Endodermal cell (in vitro differentiated cells): ENCODE data around the gene GPR107. TPM values are rescaled to one million over a fixed set of nuclear protein-coding genes. Genes with fewer than 3 reads are reported as not detected.

Experiments
- DNase-seq: peaks from one replicate; pipeline ENCODE4 v3.0.0-alpha.2; 2017
- H3K27ac ChIP-seq: 2 replicates; pipeline ENCODE4 v1.5.1; 2013; ENCODE audit warnings: mild to moderate bottlenecking, low read depth, low read length, moderate library complexity
- H3K27me3 ChIP-seq: 2 replicates; pipeline ENCODE4 v1.6.1; 2013; ENCODE audit warnings: mild to moderate bottlenecking, low read length, moderate library complexity; ENCODE audit not compliant: insufficient read depth, control insufficient read depth, poor library complexity, severe bottlenecking
- H3K36me3 ChIP-seq: 2 replicates; pipeline ENCODE4 v1.7.0; 2013; ENCODE audit warnings: mild to moderate bottlenecking, low read length, moderate library complexity; ENCODE audit not compliant: control insufficient read depth, insufficient read depth
- H3K4me1 ChIP-seq: one replicate; pipeline ENCODE4 v1.7.0; 2013; ENCODE audit warnings: low read length; ENCODE audit not compliant: control insufficient read depth, insufficient read depth
- H3K4me3 ChIP-seq: 2 replicates; pipeline ENCODE4 v1.5.1; 2013; ENCODE audit warnings: mild to moderate bottlenecking, low read length, moderate library complexity
- H3K9ac ChIP-seq: 2 replicates; pipeline ENCODE4 v1.6.1; 2013; ENCODE audit warnings: mild to moderate bottlenecking, low read length, moderate library complexity; ENCODE audit not compliant: poor library complexity, severe bottlenecking; ENCODE audit errors: extremely low read depth
- H3K9me3 ChIP-seq: 2 replicates; pipeline ENCODE4 v1.6.1; 2013; ENCODE audit warnings: mild to moderate bottlenecking, low read length, moderate library complexity; ENCODE audit not compliant: control insufficient read depth
- H3K27ac Mint-ChIP-seq: 2 replicates; pipeline ENCODE4 v1.8.0; 2020; ENCODE audit warnings: mixed read lengths
- H3K27me3 Mint-ChIP-seq: 2 replicates; pipeline ENCODE4 v1.8.0; 2021; ENCODE audit warnings: mild to moderate bottlenecking, mixed read lengths; ENCODE audit not compliant: insufficient read depth
- H3K36me3 Mint-ChIP-seq: 2 replicates; pipeline ENCODE4 v1.8.0; 2020; ENCODE audit warnings: low read depth, mixed read lengths
- H3K4me1 Mint-ChIP-seq: 2 replicates; pipeline ENCODE4 v1.8.0; 2020; ENCODE audit warnings: mixed read lengths
- H3K4me3 Mint-ChIP-seq: 2 replicates; pipeline ENCODE4 v1.8.0; 2020; ENCODE audit warnings: mild to moderate bottlenecking, moderate library complexity, mixed read lengths
- H3K9me3 Mint-ChIP-seq: 2 replicates; pipeline ENCODE4 v1.8.0; 2020; ENCODE audit warnings: mild to moderate bottlenecking, mixed read lengths
- WGBS, 2 experiments: methylation state at CpG; one replicate each; pipeline versions ENCODE4 v1.1.5 to v1.1.7; 2013; ENCODE audit warnings: missing lambda C conversion rate in 2 of 2, mixed read lengths in 1 of 2; ENCODE audit not compliant: insufficient coverage in 1 of 2, insufficient read length in 1 of 2; 5-methylcytosine and 5-hydroxymethylcytosine counted together
- total RNA-seq, 2 donors: library from RNA; stranded (reverse); fragmentation: NEBNext Ultra II Directional in 1 of 2; extraction: Animal tissue kit (Norgen Biotek cat#: 25700) in 1 of 2; gene quantifications; 2 replicates in 1 of 2; 3 replicates in 1 of 2; pipeline ENCODE4 v1.2.1, GENCODE V29; 2021
- TF ChIP-seq, protein P1 (sequence below): fragments of 200-600 bp; sonication (generic); conservative IDR thresholded peaks from 2 replicates; pipeline ENCODE4 v1.5.0; 2021; ENCODE audit warnings: antibody characterized with exemption, mild to moderate bottlenecking

GPR107 gene
- total RNA-seq, 2 donors from 2014 or later: 50.7 to 62.0 TPM

DNA sequence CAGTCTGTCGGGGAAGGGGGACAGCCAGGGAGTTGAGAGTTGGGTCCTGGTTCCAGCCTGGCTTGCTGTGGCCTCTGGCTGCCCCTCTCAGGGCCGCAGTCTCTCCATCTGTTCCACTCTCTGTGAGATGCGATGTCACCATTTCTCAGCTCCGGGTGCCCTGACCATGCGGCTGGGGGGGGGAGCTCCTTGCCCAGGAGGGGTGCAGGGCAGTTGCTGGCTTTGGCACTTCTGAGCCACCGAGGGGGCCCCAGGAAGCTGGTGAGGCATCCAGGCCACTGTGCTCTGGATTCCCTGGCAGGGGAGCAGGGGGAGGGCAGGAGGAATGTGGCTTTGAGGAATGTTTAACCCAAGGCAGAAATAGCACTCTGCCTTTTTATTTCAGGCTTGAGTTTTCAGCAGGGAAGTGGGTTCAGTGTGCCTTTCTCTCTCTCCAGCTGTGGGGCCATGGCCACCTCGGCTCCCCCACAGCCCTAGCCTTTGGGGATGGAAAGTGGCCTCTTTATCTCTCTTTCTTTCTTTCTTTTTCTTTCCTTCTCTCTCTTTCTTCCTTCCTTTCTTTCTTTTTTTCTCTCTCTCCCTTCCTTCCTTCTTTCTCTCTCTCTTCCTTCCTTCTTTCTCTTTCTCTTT, 129.5 kb downstream of the GPR107 start:
- no peaks in the 10 kb centered on the region for H3K27me3 Mint-ChIP-seq
- no peaks in the 10 kb centered on the region for H3K4me1 ChIP-seq

DNA sequence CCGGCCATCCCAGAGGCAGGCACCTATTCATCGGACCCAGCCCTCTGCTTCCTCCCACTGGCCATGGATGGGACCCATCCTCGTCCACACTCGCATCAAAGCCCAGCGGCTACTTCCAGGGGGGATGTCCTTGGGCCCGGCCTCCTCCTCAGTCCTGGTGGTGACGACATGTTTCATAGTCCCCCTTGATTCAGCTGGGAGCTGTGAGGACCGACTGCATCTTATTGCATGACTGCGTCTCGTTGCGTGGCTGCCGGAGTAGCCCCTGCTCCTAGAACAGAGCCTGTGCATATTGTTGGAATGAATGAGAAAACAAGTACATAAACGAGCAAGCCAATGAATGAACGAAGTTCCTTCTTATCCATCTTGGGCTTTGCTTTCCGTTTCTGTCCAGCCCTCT, 131.3 kb downstream of the GPR107 start:
- H3K36me3 ChIP-seq: peaks cover 7% of the 10 kb centered on the region
- 85 to 94% methylated on average over 6 to 15 of the region's 15 CpGs for WGBS, 2 experiments
- no peaks in the 10 kb centered on the region for H3K27me3 ChIP-seq
- peak overlapping the region; percentile 79 for H3K27ac ChIP-seq
- TF ChIP-seq, protein P1, sequence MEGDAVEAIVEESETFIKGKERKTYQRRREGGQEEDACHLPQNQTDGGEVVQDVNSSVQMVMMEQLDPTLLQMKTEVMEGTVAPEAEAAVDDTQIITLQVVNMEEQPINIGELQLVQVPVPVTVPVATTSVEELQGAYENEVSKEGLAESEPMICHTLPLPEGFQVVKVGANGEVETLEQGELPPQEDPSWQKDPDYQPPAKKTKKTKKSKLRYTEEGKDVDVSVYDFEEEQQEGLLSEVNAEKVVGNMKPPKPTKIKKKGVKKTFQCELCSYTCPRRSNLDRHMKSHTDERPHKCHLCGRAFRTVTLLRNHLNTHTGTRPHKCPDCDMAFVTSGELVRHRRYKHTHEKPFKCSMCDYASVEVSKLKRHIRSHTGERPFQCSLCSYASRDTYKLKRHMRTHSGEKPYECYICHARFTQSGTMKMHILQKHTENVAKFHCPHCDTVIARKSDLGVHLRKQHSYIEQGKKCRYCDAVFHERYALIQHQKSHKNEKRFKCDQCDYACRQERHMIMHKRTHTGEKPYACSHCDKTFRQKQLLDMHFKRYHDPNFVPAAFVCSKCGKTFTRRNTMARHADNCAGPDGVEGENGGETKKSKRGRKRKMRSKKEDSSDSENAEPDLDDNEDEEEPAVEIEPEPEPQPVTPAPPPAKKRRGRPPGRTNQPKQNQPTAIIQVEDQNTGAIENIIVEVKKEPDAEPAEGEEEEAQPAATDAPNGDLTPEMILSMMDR: peak; percentile 46
- Mint-ChIP-seq H3K27ac (no peak overlapping the region), H3K27me3 (no peaks in the 10 kb centered on the region), H3K36me3 (no peaks in the 10 kb centered on the region), H3K9me3 (no peaks in the 10 kb centered on the region), H3K4me1 (peaks cover 21% of the 10 kb centered on the region), H3K4me3 (no peak overlapping the region)
- H3K4me3 ChIP-seq: no peak overlapping the region
- no peaks in the 10 kb centered on the region for H3K9me3 ChIP-seq
- no peaks in the 10 kb centered on the region for H3K4me1 ChIP-seq
- no peak for DNase-seq
- H3K9ac ChIP-seq: no peak overlapping the region

More for the DNA sequence above, 129.5 kb downstream of the GPR107 start:
- H3K4me3 ChIP-seq: no peak overlapping the region
- DNase-seq: peak; percentile 76
- peaks cover 7% of the 10 kb centered on the region for H3K36me3 ChIP-seq
- Mint-ChIP-seq H3K36me3 (no peaks in the 10 kb centered on the region), H3K4me1 (peaks cover 21% of the 10 kb centered on the region), H3K27ac (peak overlapping the region; percentile 48), H3K9me3 (no peaks in the 10 kb centered on the region), H3K4me3 (no peak overlapping the region)
- no peaks in the 10 kb centered on the region for H3K27me3 ChIP-seq
- 44 to 74% methylated on average over 4 to 7 of the region's 7 CpGs for WGBS, 2 experiments
- peak overlapping the region; percentile 1 for H3K27ac ChIP-seq
- no peaks in the 10 kb centered on the region for H3K9me3 ChIP-seq
- TF ChIP-seq, protein P1: no peak
- H3K9ac ChIP-seq: no peak overlapping the region

DNA sequence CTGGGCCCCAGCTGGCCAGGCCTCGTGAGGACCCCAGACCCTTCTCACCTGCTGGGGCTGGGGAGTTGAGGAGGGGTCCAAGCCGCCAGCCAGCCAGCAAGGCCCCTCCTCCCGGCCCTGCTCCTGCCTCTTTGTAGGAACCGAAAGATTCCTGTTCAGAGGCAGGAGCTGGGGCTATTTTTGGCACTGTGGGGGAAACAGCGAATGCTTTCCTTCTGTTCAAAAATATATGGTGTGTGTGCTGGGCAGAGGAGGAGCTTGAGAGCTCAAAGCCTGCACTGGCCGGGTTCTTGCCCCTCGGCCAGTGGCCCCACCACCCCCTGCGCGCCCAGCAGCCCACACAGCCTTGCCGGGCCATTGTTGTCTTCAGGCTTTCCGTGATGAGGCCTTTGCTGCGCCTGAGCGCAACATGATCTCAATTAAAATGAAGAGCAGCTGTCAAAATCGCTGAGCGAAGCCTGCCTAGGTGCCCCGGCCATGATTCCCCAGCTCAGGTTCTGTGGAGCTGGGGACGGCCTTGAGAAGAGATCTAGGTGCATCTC, 131.9 kb downstream of the GPR107 start:
- peak overlapping the region; percentile 79 for H3K27ac ChIP-seq
- Mint-ChIP-seq H3K27me3 (no peaks in the 10 kb centered on the region), H3K4me3 (no peak overlapping the region), H3K27ac (peak overlapping the region; percentile 45), H3K9me3 (no peaks in the 10 kb centered on the region), H3K36me3 (no peaks in the 10 kb centered on the region), H3K4me1 (peaks cover 21% of the 10 kb centered on the region)
- WGBS, 2 experiments: 37 to 71% methylated on average over 10 to 17 of the region's 17 CpGs
- no peak overlapping the region for H3K9ac ChIP-seq
- no peaks in the 10 kb centered on the region for H3K9me3 ChIP-seq
- no peak for DNase-seq
- peaks cover 3% of the 10 kb centered on the region for H3K36me3 ChIP-seq
- TF ChIP-seq, protein P1: no peak
- H3K4me1 ChIP-seq: no peaks in the 10 kb centered on the region
- H3K27me3 ChIP-seq: no peaks in the 10 kb centered on the region
- H3K4me3 ChIP-seq: no peak overlapping the region
